Stimulated activated naive CD4-positive, alpha-beta T cell treated with Interleukin-2 at 50 U/mL for 16 hours (primary cell): ENCODE data around the gene EVC.

Experiments used
- DNase-seq: peaks from one replicate; lab custom pipeline; 2025; lab: John Stamatoyannopoulos, UW

Gene EVC

DNA sequence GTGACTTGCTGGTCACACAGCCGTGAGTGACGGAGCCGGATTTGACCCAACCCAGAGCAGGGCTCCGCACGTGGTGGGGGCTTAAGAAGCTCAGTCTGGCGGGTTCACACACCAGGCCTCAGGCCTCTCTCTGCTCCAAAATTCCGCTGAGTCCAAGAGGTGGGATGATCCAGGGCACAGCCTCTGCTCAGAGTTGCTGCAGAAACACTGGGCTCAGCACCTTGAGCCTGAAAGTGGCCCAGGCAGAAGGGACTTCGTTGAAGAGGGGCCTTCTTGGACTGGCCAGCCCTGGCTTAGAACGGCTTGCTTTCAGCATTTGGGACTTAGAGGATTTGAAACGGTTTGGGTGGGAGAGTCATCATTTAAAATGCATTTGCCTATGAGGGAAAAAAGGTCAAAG, 21.2 kb downstream of the EVC start:
- no peak for DNase-seq

DNA sequence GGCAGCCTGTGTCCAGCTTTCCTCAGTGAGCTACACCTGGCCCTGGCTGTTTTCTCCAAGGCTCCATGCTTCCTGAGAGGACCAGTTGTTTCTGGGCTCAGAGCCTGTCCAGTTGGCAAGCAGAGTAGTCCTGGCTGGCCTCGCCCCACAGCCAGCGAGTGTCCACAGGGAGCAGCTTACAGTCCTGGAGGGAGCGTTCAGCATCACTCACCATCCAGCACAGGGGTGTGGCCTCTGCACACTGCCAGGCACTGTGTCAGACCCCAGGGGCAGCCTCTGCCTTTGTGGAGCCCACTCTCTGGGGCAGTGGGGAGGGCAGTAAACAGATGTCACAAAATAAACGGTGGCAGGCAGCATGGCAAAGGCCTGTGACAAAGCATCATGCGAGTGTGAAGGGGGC, 23.9 kb downstream of the EVC start:
- no peak for DNase-seq

DNA sequence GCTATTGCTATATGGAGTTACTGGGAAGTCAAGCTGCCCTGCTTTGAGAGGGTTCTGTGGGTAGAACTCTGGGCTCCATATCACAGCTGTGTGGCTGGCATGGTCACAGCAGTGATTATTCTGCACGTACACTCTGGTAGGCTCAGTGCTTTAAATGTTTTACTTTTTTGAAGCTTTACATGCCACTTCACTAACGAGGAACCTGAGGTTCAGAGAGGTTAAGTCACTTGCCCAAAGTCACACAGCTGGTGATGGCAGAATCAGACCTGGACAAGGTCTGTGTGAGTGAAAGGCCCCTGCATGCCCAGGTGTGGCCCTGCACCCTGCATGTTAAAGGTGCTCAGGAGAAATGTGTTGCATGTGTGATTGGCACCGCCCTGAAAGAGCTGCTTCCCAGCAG, 24.5 kb downstream of the EVC start:
- no peak for DNase-seq

DNA sequence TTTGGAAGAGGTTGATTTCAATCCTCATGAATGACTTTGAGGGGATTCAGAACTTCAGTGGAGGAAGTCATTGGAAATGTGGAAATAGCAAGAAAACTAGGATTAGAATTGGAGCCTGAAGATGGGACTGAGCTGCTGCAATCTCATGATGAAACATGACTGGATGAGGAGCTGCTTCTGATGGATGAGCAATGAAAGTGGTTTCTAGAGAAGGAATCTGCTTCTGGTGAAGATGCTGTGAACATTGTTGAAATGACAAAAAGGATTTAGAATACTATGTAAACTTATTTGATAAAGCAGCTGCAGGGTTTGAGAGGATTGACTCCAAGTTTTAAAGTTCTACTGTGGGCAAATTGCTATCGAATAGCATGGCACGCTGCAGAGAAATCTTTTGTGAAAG, 27.1 kb downstream of the EVC start:
- DNase-seq = no peak

DNA sequence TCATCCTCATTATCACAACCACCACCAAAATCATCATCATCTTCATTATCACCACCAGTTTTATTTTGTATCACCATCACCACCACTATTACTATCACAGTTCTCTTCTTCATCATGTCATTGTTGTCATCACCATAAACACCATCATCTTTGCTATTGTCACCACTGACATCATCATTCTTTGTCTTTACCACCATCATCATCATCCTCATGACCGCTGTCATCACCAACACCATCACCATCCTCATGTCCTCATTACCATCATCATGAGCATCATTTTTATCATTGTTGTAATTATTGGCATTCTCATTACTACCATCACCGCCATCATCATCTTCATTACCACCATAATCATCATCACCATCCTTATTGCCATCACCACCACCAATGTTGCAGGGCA, 31.4 kb downstream of the EVC start:
- no peak for DNase-seq

DNA sequence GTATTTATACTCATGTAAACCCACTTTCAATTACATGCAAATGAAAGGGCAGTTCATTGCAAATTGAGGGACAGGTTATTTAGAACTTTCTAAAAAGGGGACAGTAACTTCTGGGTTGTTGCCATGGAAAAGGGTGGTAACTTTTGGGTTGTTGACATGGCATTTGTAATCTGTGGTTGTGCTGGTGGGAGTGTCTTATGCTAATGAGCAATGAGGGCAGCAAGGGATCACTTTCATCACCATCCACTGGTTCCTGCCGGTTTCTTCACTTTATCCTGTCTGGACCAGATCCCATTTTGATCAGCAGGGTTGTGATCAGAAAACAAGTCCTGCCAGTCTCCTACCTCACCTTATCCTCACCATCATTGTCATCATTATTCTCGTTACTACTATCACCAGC, 32.0 kb downstream of the EVC start:
- no peak for DNase-seq

DNA sequence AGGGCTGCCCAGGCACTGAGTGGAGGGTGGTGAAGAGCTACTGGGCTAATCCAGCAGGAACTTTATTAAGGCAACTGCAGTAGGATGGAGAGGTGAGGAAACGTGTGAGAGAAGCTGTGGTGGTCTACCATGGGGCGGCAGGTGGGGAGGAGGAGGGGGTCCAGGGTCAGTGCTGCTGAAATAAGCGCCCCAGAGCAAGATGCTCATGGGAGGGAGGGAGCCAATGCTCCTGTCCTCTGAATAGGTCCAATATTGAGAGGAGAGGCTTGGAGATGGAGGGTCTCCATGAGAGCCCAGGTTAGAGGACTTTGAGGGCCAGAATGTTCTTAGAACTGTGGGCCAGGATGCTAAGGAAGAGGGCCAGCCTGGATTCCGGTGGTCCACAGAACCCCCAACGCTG, 35.2 kb downstream of the EVC start:
- no peak for DNase-seq

DNA sequence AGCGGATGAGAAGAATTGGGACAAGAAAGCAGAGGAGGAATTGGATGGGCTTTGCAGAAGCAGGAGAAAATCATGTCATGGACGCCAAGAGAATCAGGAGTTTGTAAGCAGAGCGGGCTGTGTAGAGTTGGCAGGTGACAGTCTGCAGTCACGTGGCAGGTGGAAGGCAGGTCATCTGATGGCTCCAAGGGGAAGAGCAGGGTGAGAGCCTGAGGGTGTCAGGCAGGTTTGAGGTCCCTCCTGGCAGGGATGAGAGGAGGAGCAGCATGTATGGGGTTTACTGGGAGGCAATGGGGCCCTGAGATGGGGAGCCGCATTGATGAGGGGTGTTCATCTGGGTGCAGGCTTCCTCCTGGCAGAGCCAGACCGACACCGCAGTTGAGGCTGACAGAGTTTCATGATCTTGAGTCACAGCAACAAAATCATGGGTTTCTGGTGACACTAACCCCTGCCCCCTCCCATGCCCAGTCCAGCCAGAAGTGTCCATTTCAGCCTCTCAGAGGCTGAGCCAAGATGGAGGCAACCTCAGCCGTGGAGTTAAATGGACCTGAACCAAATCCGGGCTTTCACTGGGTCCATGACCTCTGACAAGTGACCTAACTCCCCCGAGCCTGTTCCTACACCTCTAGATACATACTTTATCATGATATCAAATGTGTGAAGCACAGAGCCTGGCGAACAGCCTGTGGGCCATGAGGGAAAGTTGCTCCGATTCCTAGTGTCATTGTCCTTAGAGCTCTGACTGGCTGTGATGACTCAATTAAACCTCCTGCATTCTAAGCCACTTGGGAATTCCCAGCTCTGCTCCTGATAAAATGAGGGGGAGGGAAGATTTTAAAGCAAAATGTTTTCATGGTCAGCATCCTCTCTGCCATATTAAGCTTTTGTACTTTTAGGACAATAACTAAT, 36.1 kb downstream of the EVC start:
- DNase-seq = no peak

DNA sequence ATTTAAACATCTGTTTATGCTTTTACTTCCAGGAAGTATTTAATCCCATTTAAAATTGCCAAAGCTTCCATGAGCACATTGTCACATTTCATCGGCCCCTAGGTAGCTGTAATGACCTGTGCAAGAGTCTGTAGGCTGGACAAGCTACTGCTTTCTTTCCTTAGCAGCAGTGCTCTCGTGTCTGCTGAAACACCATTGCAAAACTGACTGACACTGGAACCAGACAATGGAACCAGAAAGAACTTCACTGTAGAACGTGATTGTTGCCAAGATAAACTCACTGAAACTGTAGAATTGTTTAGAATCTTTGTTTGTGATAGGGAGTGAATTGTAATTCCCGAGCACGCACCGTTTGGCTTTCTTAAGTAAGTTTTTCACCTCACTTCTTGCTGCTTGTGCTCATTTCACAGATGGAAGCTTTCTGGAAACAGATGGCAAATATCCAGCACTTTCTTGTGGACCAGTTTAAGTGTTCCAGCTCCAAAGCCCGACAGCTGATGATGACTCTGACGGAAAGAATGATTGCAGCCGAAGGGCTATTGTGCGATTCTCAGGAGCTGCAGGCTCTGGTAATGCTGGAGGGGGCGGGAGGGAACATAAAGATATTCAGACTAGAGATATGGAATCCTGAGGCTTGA, 36.9 kb downstream of the EVC start:
- DNase-seq = no peak

DNA sequence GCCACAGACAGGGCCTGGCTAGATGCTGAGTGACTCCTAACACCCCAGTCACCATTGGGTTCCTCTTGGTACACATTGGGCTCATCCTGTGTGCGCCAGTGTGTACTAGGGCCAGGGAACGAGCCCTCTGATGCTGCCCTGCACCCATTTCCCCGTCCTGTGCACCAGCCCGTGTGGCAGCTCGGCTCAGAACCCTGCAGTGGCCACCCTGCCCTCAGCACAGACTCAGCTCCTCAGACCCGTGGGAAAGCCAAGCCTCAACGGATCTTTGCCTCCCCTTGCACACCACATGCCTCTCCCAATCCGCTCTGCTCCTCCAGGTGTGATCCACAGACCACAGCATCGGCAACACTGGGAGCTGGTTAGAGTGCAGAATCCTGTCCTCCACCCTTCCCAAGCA, 38.6 kb downstream of the EVC start:
- no peak for DNase-seq

DNA sequence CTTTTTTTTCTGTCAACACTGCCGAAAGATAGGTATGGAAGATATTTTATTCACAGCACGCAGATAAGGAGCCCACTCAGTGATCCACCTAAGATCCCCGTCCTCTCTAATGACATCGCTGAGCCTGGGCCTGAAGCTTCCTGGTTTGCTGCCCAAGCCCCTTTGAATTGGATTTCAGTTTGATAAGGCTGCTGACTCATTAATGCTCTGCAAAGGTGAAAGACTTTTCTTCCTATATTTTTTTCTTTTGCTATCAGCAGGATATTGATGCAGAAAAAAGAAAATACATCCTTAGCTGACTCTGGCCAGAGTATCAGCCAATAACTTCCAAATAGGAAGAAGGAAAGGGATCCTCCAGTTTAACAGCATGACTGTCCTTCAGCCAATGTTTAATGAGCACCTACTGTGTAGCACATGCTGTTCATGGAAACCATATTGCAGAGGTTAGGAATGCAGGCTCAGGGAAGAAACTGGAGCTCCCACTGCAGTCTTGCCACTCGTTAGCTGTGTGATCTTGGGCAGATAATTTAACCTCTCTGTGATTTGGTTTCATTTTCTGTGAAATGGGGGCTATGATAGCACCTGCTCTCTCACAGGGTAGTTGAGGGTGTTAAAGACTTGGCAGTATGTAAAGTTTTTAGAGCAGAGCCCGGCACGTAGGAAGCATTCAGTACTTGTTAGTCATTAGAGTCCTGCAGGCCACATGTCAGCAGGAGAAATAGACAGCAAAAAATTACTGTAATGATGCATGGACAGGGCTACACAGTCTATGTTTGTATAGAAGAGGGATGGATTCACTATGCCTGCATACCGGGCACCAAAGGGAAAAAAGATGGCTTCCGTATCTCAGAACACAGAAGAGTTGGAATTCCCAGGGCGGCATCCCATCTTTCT, 39.3 kb downstream of the EVC start:
- DNase-seq = no peak

DNA sequence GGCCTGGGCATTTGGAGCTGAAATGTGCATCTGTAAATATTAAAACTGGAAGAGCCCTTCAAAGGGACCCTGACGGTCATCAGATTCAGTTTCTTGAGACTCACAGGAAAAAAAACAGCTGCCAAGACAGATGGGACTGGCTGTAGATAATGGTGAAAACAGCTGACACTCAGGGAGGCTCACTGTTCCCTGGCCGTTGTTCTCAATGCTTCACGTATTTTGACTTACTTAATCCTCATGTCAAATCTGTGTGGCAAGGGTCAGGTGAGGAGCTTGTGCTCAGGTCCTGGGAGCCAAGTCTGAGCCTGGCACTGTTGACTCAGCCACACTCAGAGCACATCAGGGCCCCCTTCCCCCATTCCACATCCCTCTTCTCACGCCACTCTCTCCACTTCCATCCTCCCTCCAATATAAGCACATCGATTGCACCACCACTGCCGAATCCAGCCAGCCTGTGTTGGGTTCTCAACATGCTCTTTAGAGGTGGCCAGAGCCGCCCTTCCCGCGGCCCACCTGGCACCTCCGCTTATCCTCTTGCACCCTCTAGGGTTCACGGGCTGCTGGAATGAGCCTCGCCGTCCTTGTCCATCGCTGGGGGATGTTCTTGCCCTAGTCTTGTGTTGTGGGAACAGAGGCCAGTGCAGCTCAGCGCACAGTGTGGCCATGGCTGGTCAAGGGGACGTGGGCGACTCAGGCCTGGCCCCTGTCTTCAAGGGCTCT, 40.1 kb downstream of the EVC start:
- DNase-seq = no peak

DNA sequence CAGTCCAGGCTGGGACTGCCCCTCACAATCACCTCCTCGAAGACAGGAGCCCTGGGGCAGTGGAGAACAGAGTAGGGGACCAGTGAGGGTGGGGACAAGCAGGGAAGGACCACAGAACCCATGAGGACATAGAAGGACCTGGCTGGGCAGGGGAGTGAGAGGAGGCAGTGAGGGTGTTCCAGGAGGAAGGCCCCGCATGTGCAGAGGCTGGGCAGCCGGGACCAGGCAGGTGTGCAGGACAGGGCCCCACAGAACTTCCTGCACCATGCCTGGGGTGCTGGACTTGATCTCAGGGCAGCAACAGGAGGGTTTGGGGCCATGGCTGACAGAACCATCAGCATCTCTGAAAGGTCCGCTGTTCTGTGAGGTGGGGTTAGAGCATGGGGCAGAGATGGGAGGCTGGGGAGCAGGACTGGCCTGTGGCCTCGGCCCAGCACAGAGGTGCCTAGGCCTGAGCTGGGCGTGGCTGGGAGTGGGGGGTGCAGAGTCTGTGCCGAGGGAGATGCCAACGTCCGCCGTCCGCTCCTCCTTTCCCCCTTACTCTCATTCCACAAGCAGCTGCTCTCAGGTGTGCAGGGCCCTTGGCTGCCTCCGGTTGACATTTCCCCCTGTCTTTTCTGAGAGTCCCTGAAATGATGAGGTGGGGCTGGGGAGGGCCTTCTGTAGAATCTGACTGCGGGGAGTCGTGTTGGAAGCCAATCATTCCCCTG, 40.8 kb downstream of the EVC start:
- no peak for DNase-seq

DNA sequence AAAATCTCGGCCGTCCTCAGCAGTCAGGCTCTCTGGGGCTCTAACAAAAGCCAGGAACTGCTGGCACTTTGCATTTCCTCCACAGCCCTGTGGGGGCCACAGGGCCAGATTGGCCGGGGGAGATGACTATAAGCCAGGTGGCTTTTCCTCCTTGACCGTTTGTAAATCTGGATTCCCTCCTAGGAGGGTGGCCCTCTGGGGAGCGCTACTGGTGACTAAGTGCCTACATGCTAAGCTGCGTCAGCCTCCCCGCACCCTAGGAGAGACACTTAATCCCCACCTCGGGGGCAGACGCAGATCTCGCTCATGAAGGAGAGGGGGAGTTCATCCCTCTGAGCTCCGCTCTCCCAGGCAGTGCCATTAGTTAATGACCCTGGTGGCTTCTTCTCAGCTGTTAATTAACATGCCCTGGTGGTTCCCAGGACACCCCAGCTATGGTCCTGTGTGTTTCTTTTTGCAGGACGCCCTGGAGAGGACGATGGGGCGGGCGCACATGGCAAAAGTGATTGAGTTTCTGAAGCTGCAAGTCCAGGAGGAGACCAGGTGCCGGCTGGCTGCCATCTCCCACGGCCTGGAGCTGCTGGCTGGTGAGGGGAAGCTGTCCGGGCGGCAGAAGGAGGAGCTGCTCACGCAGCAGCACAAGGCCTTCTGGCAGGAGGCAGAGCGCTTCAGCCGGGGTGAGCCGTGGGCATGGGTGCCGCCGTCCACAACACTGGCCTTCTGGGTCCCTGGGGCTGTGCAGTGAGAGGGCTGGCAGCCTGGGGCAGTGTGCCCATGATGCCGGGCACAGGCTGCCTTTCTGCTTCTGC, 41.6 kb downstream of the EVC start:
- DNase-seq = no peak

DNA sequence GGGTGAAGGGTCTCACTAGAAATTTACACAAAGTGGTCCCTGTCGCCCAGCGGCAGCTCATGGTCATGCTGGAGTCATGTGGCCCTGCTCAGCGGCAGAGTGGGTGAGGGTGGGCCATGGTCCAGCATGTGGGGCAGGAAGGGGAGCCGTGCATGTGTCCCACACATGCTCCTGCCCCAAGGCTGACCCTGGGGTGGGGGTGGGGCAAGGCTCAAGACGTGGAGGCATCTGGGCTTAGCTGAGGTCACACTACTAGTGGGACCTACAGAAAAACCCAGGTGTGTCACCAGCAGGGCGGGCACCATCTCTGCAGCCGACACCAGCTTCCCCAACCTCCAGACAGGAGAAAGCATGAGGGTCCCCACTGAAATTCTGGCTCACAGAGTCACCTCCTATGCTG, 42.4 kb downstream of the EVC start:
- no peak for DNase-seq

DNA sequence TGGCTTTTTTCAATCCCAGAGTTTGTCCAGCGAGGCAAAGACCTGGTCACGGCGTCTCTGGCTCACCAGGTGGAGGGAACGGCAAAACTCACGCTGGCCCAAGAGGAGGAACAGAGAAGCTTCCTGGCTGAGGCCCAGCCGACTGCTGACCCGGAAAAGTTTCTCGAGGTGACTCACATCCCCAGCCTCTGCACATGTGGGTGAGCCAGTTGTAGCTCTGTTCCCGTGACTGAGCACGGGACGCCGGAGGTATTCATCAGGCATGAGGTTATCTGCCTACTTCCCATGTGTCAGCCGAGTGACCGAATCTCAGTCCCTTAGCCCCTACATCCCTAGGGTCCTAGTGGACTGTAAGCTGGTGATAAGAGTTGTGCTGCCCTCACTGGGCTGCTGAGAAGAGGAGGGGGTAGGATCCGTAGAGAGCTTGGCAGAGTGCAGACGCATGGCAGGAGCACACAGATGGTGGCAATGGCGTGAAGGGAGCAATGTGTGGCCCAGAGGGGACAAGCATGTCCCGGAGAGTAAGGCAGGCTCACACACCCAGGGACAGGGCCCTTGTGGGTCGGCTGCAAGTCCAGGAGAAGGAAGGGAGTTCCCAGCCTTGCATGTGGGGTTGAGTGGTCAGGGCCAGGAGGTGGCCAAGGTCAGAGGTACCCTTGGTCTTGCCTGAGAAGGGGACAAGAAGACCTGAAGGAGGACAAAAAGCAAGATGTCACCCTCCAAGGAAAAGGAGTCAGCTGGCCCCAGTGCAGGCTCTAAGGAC, 42.9 kb downstream of the EVC start:
- DNase-seq = no peak

DNA sequence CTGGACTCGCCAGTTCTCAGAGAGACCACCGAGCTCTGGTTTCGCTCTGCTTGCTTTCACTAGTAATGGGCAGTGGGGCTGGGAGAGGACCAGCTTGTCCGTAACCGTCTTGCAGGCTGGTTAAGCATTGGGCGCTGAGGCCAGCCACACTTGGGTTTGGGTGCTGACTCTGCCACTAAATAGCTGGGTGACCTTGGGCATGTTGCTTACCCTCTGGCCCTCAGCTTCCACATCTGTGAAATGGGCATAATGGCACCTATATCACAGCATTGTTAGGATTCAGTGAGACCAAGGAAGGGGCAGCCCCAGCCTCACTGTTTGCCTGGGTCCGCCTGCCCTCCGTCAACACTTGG, 43.5 kb downstream of the EVC start:
- DNase-seq = no peak

DNA sequence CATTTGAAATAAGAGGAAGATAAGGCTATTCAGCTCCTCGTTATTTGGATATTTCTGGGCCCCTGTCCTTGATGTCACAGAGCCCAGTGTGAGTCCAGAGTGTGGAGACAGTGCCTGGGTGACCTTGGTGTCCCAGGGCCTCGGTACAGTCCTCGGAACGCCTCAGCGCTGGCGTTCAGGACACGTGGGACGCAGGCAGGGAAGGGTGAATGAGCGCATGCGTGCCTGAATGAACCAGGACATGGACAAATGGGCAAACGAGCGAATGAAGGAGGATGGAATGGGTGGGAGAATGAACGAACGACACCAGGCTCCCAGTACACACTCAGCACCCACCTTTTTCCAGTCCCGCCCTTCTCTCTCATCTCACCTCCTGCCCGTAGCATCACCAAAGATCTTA, 44.2 kb downstream of the EVC start:
- no peak for DNase-seq

DNA sequence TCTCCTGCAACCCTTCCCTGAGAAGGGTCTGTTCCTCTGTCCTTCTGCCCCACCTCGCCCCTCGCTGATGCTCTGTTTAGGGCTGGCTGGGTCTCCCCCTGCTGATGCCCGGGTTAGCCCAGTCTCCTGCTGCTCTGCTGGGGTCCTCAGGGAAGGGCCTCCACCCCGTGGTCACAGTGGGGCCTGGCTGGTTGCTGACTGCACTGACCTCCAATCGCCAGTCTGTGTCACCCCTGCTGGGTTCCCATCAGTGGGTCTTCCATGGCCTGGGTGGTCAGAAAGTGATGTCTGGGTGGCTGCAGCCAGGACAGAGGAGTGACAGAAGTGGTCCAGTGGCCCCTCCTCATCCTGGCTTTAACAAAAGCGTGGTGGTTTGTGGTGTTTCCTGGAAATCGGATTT, 44.7 kb downstream of the EVC start:
- no peak for DNase-seq

DNA sequence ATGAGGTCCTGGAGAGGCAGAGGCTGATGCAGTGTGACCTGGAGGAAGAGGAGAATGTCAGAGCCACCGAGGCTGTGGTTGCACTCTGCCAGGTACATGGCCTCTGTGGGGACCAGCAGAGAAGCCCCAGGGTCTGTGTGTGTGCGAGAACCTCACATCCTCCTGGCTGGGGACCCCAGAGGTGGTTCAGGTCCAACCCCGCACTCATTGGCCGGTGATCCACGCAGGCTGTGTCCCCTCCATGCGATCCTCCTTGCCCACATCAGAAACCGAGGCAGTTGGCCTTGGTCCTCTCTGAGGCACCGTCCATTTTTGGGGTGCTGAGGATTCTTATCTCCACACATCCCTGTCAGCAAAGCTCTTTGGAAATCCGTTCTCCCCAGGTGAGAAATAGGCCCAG, 45.3 kb downstream of the EVC start:
- DNase-seq = no peak
